Renal cortical epithelial cell (primary cell): ENCODE data around the gene HOXD13. TPM values are rescaled to one million over a fixed set of nuclear protein-coding genes. Genes with fewer than 3 reads are reported as not detected.

ENCODE experiments used
- DNase-seq: peaks from one replicate; pipeline ENCODE4 v3.0.0-alpha.2; 2011; ENCODE audit warnings: low read depth
- total RNA-seq: library from RNA; depleted of rRNA; stranded (reverse); fragments of >200 nt; gene quantifications from 2 replicates; pipeline ENCODE4 v1.2.3, GENCODE V29; 2014

The HOXD13 gene
- total RNA-seq, 1 donor from 2014 or later, result not detected

DNA sequence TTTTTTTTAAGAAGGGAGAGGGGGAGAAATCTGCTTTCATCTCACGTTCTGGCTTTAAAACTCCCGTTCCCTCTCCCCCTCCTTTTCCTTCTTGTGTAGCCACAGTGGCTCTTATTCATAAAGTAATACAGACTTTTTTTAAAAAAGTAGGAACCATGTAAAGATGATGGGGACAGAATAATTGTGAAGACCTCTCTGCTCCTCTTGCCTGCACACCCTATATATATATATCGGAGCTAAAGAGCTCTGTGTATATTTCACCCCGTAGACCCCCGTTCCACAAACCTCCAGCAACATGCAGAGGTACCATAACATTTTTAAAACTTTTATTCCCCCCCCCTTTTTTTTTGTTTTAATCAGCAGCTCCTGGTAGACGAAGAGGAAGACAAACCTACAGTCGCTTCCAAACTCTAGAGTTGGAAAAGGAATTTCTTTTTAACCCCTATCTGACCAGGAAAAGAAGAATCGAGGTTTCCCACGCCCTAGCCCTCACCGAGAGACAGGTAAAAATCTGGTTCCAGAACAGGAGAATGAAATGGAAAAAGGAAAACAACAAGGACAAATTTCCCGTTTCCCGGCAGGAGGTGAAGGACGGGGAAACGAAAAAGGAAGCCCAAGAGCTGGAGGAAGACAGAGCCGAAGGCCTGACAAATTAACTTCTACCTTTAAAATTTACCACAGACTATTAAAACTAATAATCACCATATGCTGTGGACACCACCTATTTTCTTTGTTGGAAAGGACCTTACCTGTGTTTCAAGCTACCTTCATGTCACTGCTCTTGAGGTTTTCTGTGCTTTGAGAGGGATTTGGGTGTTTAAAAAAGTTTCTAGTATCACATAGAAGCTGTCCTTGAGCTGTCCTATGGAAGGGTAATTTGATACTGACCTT, 38.7 kb downstream of the HOXD13 start:
- no peak for DNase-seq

DNA sequence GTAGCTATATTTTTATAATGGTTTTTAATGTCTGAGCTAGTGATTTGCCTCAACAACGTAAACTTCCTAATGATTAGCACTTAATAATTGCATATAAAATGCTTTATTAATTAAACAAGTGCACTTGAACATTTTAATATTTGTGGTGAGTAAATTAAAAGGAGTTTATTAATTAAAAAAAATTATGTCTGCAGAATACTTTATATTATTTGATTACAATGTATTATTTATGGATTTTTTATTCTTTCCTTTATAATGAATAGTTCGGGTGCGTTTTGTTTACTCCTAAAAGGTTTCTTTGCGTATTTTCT, 39.3 kb downstream of the HOXD13 start:
- no peak for DNase-seq

DNA sequence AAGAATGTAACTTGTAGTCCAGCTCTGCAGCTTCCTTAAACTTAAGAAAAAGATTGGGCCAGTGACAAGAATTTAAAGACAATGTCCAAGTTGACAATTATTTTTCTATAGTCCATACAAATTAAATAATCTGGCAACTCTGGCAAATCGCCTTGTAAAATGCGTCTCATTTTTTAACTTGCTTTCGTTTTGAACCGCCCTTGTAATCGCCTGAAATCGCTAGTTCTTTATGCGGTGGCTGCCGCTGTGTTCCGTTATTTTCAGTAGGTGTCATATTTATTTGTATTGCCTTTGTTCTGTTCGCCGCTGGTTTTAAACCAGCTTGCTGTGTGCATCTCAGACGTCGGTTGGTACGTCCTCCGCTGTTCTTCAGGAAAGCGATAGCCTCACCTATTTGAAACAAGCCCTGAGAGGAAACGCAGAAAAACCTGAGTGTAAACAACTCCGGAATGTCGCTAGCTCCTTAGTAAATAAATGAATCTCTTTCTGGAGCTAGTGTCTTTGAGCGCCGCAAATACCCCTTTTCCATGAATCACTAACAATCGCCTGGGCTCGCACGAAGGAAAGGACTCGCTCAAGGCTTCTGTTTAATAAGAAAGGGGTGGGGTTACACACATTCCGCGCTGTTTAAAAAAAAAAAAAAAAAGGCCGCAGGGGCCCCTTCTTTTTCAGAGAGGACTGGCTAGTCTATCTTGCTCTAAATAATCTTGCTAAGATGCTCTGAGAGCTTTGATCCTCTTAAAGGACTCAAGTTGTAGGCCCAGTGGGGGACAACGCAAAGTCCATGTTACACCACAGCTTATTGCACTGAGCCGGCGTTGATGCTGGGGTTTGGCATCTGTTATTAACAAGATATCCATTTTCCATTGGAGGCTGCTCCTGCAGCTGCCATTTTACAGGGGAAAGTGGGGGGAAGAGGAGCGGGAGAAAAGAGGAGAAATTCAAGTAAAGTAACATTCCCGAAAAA, 40.0 kb downstream of the HOXD13 start:
- no peak for DNase-seq

DNA sequence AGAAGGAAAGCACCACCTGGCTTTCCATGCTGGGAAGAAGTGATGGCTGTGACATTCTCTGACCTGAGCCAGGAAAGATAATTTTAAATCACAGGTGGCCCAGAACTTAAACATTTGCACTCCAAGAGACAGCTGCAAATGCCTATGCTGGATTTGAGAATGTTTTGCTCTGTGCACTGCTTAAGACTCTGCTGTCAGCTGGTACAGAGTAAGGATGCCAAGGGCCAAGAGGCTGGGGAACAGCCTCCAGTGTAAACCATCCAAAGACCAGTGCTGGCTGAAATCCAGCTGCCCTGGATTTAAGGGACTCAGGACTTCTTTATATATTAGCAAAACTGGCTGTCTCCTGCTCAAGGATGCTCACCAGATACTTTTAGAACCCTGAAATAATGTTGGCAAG, 40.9 kb downstream of the HOXD13 start:
- no peak for DNase-seq

DNA sequence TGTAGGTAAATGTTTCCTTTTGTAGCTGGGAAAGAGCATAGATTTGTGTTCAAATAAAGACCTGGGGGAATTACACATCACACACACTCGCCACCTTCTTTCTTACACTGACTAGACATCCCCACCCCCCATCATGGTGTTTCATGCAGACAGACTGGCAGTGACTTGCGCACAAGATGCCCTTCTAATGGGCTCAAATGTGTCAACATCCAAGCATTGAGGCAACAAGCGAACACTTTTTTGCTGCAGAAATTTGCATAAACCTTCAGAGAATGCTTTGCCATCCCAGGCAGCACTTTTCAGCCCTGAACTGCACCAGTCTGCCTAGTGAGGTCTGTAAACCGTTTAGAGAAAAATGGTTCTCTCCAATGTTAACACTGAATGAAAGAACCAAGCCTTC, 41.5 kb downstream of the HOXD13 start:
- peak; percentile 73 for DNase-seq

DNA sequence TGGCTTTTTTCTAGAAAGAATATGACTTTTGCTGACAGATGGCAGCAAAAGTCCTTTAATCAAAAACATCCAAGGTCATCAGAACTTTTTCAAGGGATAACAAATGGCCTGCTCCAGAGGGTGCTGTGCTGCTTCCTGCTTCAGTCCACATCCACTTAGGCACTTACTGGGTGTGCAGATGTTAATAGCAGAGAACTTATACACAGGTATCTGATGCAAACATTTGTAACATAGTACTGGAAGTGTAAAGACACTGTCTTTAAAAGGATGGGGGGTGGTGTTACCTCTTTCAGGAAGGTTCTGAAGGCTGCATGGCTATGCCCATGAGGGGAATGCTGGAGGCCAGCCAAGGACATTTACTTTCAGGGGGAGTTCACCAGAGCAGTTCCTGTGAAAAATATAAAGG, 42.5 kb downstream of the HOXD13 start:
- DNase-seq, result no peak

DNA sequence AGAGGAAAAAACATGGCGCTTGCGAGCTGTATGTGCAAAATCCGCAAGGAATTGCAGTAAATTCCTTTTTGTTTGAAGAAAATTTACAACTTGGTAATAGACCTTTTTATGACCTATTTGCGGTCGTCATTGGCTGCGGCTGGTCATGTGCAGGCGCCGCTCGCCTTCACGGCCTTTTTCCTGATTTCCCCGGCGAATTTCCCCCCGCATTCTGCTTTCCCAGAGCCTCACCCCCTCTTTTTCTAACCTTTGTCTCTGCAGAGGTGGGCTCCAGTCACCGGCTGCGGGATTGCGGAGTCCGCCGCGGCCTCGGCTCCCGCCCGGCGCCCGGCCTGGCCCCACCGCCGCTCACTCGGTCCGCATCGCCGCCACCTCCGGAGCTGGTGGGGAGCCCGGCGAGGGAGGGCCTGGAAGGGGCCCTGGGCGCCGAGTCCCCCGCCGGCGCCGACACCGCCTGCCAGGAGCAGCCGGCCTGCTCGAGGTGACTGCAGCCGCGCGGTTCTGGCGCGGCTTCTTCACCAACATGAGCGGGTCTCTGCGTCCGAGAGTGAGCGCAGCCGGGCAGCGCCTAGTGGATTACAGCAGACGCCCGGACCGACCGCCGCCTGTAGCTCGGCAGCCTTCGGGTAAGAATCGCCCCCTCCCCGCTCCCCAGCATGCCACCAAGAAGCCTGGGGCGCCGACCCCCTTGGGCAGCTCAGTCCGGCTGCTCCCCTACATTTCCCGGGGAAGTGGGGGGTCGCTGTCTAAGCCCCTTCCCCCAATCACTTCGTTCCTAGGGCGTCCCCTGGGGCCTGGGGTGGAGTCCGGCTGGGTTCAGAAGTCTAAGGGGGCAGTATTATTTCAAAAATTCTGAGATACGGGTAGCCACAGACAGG, 44.1 kb downstream of the HOXD13 start:
- peak; percentile 82 for DNase-seq

DNA sequence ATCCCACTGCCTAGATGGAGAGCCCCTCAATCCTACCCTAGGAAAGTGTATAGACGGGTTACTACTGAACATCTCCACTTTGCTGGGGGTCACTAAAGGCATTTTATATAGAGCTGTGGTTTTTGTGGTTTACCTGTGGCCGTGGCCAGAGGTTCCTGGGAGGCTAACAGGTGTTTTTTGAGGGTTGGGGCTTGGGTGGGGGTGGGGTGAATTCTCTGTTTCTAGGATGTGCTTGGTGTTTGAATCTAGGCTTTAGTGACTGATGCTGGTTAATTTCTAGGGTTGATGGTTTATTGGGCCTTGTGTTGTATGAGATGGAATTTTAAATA, 44.7 kb downstream of the HOXD13 start:
- DNase-seq, result no peak

DNA sequence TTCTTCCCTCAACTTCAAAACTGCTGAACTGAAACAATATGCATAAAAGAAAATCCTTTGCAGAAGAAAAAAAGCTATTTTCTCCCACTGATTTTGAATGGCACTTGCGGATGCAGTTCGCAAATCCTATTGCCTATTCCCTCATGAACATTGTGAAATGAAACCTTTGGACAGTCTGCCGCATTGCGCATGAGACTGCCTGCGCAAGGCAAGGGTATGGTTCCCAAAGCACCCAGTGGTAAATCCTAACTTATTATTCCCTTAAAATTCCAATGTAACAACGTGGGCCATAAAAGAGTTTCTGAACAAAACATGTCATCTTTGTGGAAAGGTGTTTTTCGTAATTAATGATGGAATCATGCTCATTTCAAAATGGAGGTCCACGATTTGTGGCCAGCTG, 45.4 kb downstream of the HOXD13 start:
- DNase-seq, result peak; percentile 63

DNA sequence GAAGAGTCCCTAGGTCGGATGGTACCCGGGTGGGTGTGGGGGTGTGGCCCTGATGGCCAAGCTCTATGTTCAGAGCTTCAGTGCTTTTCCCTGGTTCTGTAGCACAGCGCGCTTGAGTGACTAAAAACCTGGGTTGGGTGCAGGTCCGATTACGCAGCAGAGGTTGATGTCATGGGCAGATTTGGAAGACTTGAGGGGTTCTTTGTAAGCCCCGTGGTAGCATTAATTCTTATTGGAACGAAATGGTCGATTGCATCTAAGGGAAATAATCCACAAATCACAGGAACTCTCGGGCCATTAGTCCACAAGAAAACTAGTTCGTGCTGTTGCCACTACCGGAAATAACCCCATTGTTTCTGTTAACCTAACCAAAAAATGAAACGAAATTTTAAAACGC, 46.0 kb downstream of the HOXD13 start:
- DNase-seq, result peak; percentile 60

DNA sequence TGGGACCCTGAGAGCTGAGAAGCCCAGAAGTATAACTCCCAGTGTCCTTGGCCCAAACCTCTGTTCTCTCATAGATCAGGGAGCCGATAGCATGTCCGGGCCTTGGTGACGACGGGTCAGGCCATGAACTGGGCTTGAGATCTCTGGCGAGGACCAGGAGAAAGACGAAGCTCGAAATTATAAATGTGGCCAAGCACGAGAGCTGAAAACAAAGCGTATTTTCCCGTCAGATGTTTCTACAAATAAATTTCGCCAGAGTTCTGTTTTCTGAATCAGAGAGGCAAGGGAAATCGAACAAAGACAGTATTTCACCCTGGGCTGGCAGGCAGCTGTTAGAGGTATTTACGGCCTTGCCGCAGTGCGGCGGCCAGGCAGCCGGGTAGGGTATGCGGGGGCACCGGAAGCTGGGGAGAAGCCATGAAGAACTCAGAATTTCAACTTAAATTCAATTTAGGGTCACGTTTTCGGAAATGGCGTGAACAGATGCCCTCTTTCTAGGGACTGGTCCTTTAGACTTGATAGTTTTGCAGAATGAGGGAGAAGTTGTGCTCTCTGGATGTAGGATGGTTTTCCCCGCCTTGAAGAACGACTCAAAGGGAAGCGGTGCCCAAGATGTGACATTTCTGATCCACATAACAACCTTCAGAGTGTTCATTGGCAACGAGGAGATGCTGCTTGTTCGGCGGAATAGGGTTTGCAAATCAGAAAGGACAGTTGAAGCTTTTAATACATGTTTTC, 46.6 kb downstream of the HOXD13 start:
- DNase-seq, result no peak

DNA sequence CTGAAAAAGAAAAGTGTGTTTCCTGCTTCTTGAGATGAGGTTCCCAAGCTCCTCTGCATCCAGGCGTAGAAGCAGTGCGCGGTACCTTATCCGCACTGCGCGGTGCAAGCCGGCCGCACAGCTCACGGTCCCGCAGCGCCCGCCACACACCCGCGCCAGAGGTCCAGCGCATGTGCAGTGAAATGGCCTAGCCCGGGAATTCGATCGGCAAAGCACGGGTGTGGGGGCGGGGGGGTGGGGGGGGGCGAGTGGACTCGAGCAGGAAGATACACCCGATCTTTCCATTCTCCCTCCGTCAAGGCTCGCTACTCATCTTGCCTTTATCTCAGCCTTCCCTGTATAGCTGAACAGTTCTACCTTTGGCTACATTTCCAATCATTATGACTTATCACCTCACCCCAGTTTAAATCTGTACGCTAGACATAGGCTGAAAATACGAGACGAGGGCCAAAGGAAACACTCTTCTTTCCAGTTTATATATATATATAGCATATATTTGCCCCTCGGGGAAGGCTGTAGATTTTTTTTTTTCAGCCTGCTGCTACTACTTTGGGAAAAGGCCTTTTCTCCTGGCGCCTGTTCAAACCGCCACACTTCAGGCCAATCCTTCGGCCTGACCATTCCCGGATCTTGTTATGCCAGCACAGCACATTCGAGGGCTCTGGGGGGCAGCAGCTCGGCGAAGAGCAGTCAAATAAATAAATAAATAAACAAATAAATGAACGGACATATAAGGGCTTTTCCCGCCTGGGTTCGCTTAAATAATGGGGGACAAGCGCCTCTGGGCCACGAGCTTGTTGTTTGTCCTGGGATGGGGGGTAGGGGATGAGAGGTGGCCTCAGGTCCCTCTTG, 47.4 kb downstream of the HOXD13 start:
- DNase-seq, result no peak

DNA sequence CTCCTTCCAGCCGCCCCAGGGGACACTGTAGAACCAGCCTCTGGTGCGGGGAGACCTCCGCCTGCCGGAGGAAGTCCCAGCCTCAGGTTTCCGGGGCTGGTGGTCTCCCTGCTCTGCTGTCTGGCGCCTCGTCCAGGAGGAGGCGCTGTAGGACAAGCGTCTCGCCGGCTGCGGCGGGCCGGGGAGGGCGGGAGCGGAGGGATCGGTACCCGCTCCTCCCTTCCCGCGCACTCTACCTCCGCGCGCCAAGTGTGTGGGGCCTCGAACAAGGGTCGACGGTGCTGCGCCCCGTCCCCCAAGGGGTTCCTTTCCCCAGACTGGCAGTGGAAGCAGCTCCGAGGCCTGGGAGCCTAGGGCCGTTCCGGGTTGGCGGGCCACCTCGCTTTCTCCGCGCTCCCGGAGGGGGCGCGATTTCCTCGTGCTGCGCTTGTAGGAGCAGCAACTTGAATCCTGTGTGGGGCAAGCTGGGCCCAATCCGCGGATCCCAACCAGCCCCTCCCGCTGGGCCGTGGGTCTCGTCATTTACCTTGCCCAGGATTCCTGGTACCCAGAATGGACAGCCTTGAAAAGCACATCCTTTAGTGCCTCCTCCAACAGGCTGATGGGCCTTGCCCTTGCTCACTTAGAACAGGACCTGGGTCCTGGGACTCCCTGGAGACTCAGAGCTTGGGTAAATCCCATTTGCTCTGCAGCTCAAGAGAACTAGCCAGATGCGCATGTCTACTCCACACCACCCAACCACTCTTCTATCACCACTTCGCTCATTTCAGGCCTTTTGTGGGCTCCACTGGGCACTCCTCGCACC, 48.2 kb downstream of the HOXD13 start:
- no peak for DNase-seq

DNA sequence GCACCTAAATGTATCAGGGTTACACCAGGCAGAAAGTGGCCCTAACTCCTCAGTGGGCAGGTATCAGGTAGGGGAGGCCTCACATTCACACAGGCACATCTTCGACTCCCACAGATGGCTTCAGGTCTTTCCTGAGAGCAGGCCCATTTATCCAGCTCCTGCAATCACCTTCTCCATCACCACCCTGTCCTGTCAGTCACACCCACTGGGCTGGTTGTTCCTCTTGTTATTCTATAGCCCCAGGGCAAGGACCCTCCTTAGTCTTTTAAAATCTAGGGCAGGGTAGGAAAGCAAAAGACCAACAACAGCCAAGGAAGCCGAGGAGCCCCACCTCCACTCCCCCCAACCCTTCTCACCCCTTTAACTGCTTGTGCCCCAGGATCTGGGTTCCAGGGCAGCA, 49.8 kb downstream of the HOXD13 start:
- no peak for DNase-seq

Other genes with a start within 250 kb of the HOXD13 start
- gene LNPK, start 90.5 kb upstream of the HOXD13 start, total RNA-seq, result 34.9 and 45.8 TPM in 2 replicates
- gene EVX2, start 8.8 kb upstream of the HOXD13 start, total RNA-seq, result not detected in 2 replicates
- not detected in 2 replicates for gene HOXD12, start 7.1 kb downstream of the HOXD13 start, total RNA-seq
- 4.7 and 10.5 TPM in 2 replicates for gene HOXD11, start 14.6 kb downstream of the HOXD13 start, total RNA-seq
- 3.3 and 33.5 TPM in 2 replicates for gene HOXD10, start 24.1 kb downstream of the HOXD13 start, total RNA-seq
- gene HOXD9, start 30.0 kb downstream of the HOXD13 start, total RNA-seq, result 2.4 and 15.7 TPM in 2 replicates
- gene HOXD8, start 37.0 kb downstream of the HOXD13 start, total RNA-seq, result 13.4 and 41.9 TPM in 2 replicates
- gene HOXD4, start 58.8 kb downstream of the HOXD13 start, total RNA-seq, result 6.6 and 23.2 TPM in 2 replicates
- gene HOXD3, start 64.6 kb downstream of the HOXD13 start, total RNA-seq, result 2.3 and 26.9 TPM in 2 replicates
- gene HOXD1, start 95.9 kb downstream of the HOXD13 start, total RNA-seq, result 4.2 and 15.7 TPM in 2 replicates
- gene MTX2, start 176.7 kb downstream of the HOXD13 start, total RNA-seq, result 35.3 and 40.7 TPM in 2 replicates